Osteoblast (primary cell): ENCODE data around the gene TALDO1. TPM values are rescaled to one million over a fixed set of nuclear protein-coding genes. Genes with fewer than 3 reads are reported as not detected.

ENCODE experiments used
- DNase-seq: peaks from one replicate; pipeline ENCODE4 v3.0.0; 2011; ENCODE audit warnings: low spot score, mixed read lengths; ENCODE audit not compliant: insufficient read length; ENCODE audit errors: missing footprints
- H2AFZ ChIP-seq: 2 replicates; pipeline ENCODE4 v1.6.0; 2011; ENCODE audit warnings: mild to moderate bottlenecking, low read length
- H3K27ac ChIP-seq: 2 replicates; pipeline ENCODE4 v1.5.1; 2011; ENCODE audit warnings: mild to moderate bottlenecking, low read depth, low read length, moderate library complexity
- H3K27me3 ChIP-seq: 2 replicates; pipeline ENCODE4 v1.6.0; 2012; ENCODE audit warnings: mild to moderate bottlenecking, control low read depth, inconsistent platforms, low read length, moderate library complexity; ENCODE audit not compliant: insufficient read depth
- H3K36me3 ChIP-seq: 2 replicates; pipeline ENCODE4 v1.5.1; 2011; ENCODE audit warnings: mild to moderate bottlenecking, low read length, control low read depth, moderate library complexity; ENCODE audit not compliant: insufficient read depth
- H3K4me1 ChIP-seq: 2 replicates; pipeline ENCODE4 v1.5.1; 2011; ENCODE audit warnings: mild to moderate bottlenecking, low read length, control low read depth, moderate library complexity; ENCODE audit not compliant: insufficient read depth
- H3K4me2 ChIP-seq: 2 replicates; pipeline ENCODE4 v1.6.0; 2011; ENCODE audit warnings: mild to moderate bottlenecking, low read length; ENCODE audit not compliant: insufficient read depth
- H3K4me3 ChIP-seq: fragments of 200-600 bp; sonication (generic); 3 replicates; pipeline ENCODE4 v1.5.1; 2012; ENCODE audit warnings: mild to moderate bottlenecking, low read length, inconsistent platforms; ENCODE audit not compliant: insufficient read depth
- H3K79me2 ChIP-seq: 2 replicates; pipeline ENCODE4 v1.6.0; 2012; ENCODE audit warnings: mild to moderate bottlenecking, low read length, control low read depth, inconsistent platforms; ENCODE audit not compliant: insufficient read depth
- H3K9me3 ChIP-seq: 2 replicates; pipeline ENCODE4 v1.5.1; 2011; ENCODE audit warnings: low read depth, low read length, control low read depth
- H4K20me1 ChIP-seq: 2 replicates; pipeline ENCODE4 v1.6.0; 2012; ENCODE audit warnings: mild to moderate bottlenecking, low read length, control low read depth; ENCODE audit not compliant: insufficient read depth
- total RNA-seq: library from RNA; depleted of rRNA; stranded (reverse); fragments of >200 nt; gene quantifications from 2 replicates; pipeline ENCODE4 v1.2.3, GENCODE V29; 2012
- TF ChIP-seq, protein P1 (sequence below): IDR thresholded peaks from 2 replicates; pipeline ENCODE4 v1.5.1; 2011; ENCODE audit warnings: mild to moderate bottlenecking, low read depth, low read length, moderate library complexity; ENCODE audit errors: extremely low read depth

TALDO1 gene
- total RNA-seq, 1 donor = 204 TPM

DNA sequence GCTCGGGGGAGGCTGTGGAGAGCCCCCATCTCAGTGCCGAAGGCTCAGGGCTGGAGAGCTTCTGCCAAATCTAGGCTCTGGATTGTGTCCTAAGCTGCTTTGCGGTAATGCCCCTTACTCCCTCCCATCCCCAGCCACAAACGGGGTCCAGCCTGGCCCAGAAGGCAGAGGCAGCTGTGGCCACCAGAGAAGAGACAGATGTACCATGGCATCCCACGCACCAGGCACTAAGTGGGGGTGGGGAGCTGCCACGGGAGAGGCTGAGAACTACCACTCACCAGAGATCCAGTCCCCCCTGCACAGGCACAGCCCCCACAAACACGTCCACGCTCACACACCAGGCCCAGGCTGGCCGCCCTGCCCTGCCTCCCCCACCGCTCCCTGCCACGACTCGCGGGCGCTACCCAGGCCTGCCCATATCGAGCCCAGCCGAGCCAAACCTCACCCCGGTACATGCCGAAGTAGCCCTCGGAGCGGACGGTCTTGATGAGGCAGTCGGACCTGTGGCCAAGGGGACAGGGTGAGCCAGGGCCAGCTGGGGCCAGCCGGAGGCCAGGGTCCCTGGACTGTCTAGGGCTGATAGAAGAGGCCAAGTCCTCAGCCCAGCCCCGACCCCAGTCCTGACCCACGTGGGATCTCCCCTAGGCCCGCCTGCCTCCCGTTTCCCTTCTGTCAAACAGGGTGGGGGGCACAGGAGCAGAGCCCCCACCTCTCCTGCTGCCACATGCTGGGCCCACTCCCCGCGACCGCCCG, 46.9 kb downstream of the TALDO1 start:
- H3K79me2 ChIP-seq = peaks cover 4% of the 10 kb centered on the region
- no peak overlapping the region for H3K4me3 ChIP-seq
- TF ChIP-seq, protein P1, sequence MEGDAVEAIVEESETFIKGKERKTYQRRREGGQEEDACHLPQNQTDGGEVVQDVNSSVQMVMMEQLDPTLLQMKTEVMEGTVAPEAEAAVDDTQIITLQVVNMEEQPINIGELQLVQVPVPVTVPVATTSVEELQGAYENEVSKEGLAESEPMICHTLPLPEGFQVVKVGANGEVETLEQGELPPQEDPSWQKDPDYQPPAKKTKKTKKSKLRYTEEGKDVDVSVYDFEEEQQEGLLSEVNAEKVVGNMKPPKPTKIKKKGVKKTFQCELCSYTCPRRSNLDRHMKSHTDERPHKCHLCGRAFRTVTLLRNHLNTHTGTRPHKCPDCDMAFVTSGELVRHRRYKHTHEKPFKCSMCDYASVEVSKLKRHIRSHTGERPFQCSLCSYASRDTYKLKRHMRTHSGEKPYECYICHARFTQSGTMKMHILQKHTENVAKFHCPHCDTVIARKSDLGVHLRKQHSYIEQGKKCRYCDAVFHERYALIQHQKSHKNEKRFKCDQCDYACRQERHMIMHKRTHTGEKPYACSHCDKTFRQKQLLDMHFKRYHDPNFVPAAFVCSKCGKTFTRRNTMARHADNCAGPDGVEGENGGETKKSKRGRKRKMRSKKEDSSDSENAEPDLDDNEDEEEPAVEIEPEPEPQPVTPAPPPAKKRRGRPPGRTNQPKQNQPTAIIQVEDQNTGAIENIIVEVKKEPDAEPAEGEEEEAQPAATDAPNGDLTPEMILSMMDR = no peak
- DNase-seq = no peak
- no peak overlapping the region for H2AFZ ChIP-seq
- no peaks in the 10 kb centered on the region for H3K27me3 ChIP-seq
- no peak overlapping the region for H3K27ac ChIP-seq
- no peaks in the 10 kb centered on the region for H3K9me3 ChIP-seq
- H3K4me2 ChIP-seq = no peak overlapping the region
- peaks cover 6% of the 10 kb centered on the region for H4K20me1 ChIP-seq
- peaks cover 17% of the 10 kb centered on the region for H3K4me1 ChIP-seq
- no peaks in the 10 kb centered on the region for H3K36me3 ChIP-seq

DNA sequence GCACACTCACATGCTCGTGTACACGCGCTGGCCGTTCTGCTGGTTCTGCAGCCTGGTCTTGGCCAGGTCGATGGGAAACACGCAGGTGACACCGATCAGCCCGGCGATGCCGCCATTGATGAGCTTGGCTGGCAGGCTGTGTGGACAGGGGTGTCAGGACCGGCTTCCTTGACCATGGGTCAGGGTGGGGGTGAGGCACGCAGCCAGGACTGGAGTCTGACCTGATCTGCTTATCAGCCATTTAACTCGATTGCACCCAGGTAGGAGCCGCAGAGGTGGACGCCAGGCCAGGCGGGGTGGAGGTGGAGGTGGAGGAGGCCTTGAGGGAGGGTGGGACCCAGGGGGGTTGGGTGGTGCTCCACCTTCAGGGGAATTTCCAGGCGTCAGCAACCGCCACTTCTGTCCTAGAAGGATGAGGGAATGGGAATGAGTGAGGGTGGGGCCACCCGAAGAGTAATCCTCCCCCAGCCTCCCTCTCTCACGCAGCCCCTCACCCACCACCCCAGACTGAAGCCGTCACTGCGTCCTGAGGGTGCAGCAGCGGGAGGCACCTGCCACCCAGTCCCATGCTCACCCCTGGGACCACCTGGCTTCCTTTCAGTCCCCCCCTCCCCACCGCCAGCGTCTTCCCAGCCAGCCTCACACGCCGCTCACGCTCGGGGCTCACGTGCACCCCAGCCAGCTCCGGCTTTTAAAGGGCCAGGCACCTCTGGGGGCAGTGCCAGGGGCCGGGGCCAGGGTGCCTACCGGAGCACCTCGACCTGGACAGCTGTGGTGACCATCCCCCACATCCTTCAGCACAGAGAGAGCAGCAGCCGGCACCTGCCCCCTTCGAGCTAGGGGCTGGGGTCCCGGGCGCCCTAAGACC, 47.7 kb downstream of the TALDO1 start:
- H3K79me2 ChIP-seq = peaks cover 4% of the 10 kb centered on the region
- TF ChIP-seq, protein P1 = no peak
- H3K36me3 ChIP-seq = peaks cover 7% of the 10 kb centered on the region
- no peak overlapping the region for H3K27ac ChIP-seq
- H3K4me3 ChIP-seq = peak overlapping the region; percentile 87
- peaks cover 17% of the 10 kb centered on the region for H3K4me1 ChIP-seq
- peaks cover 6% of the 10 kb centered on the region for H4K20me1 ChIP-seq
- peak overlapping the region; percentile 86 for H3K4me2 ChIP-seq
- DNase-seq = no peak
- no peaks in the 10 kb centered on the region for H3K9me3 ChIP-seq
- H2AFZ ChIP-seq = no peak overlapping the region
- no peaks in the 10 kb centered on the region for H3K27me3 ChIP-seq

DNA sequence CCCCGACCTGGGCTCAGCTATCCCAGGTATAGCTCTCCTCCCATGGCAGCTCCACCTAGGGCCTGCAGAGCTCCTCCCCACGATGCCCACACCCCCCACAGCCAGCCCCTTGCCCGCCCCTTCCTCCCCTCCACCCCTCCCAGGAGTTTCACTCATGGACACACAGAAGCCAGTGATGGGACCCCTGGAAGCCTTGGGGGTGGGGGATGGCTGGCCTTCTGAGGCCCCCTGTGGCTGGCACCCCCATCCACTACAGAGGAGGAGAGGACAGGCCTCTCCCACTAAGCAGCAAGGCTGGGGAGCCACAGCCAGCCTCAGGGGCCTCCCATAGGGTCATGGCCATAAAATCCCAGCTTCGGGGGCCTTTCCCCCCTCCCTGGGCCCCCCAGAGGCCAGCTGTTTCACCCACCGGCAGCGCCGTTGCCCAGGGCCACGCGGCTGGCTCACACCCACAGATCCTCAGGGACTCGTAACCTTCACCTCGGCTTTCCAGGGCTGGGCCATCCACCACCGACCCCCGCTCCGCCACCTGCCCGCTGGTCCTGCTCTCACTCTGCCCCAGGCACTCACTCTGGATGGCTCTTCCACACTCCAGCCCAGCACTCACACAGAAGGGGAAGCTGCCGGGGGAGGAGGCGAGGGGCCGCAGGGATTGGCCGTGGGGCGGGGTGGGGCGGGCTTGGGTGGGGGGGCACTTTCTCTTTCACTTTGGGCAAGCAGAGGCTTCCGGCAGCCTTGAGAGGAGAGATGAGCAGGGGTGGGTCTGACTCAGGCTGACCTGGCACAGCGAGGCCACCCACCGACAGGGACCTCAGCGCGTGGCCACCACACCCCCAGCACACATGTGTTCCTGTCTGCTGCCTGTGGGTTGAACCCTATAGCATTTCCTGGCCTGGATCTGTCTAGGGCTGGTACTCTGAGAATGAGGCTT, 48.6 kb downstream of the TALDO1 start:
- peaks cover 6% of the 10 kb centered on the region for H4K20me1 ChIP-seq
- H3K4me2 ChIP-seq = peak overlapping the region; percentile 86
- DNase-seq = peak; percentile 100
- no peaks in the 10 kb centered on the region for H3K9me3 ChIP-seq
- no peak overlapping the region for H2AFZ ChIP-seq
- TF ChIP-seq, protein P1 = no peak
- peaks cover 7% of the 10 kb centered on the region for H3K36me3 ChIP-seq
- H3K79me2 ChIP-seq = peaks cover 4% of the 10 kb centered on the region
- H3K27ac ChIP-seq = peak overlapping the region; percentile 59
- peaks cover 17% of the 10 kb centered on the region for H3K4me1 ChIP-seq
- peak overlapping the region; percentile 87 for H3K4me3 ChIP-seq
- H3K27me3 ChIP-seq = no peaks in the 10 kb centered on the region
